Measurements from ENCODE around the gene CEP85L. TPM values are rescaled to one million over a fixed set of nuclear protein-coding genes. Genes with fewer than 3 reads are reported as not detected.

Gene CEP85L
- total and polyA plus RNA-seq, 2 of the 13 experiments (the other 11 are each of a cell fraction or from before 2014, with no cell fraction given) = 0.44 to 1.7 TPM

DNA sequence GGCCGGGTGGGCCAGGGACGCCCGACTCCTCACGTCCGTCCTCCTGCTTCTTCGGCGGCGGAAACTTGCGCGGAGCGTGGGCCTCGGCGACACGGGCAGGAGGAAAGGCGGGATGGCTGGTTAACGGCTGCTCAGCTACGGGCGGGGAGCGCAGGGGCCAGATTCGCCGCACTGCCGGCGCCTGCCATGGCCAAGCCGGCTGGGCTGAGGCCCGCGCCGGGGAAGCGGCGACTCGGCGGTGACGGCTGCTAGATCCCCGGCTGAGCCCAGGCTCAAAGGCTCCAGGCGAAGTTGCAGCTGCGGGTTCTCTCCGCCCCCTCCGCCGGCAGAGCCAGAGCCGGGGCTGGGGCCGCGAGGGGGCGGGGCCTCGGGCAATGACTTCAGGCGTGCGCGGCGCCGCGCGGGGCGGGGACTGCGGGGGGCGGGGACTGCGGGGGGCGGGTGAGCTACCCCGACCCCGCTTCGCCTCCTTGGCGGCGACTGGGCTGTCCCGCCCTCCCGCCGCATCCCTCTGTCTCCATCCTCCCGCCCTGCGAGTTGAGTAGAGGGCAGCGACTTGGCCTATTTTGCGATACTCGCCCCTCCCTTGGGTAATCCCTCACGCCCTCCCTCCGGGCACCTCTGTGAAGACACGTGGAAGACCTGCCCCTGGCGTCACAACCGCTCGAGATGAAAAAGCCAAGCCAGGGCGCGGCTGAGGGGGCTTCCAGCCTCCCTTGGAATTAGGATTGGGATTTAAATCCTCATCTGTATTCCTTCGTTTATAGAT, at the start of gene CEP85L (continued):
- TF ChIP-seq, protein P1, sequence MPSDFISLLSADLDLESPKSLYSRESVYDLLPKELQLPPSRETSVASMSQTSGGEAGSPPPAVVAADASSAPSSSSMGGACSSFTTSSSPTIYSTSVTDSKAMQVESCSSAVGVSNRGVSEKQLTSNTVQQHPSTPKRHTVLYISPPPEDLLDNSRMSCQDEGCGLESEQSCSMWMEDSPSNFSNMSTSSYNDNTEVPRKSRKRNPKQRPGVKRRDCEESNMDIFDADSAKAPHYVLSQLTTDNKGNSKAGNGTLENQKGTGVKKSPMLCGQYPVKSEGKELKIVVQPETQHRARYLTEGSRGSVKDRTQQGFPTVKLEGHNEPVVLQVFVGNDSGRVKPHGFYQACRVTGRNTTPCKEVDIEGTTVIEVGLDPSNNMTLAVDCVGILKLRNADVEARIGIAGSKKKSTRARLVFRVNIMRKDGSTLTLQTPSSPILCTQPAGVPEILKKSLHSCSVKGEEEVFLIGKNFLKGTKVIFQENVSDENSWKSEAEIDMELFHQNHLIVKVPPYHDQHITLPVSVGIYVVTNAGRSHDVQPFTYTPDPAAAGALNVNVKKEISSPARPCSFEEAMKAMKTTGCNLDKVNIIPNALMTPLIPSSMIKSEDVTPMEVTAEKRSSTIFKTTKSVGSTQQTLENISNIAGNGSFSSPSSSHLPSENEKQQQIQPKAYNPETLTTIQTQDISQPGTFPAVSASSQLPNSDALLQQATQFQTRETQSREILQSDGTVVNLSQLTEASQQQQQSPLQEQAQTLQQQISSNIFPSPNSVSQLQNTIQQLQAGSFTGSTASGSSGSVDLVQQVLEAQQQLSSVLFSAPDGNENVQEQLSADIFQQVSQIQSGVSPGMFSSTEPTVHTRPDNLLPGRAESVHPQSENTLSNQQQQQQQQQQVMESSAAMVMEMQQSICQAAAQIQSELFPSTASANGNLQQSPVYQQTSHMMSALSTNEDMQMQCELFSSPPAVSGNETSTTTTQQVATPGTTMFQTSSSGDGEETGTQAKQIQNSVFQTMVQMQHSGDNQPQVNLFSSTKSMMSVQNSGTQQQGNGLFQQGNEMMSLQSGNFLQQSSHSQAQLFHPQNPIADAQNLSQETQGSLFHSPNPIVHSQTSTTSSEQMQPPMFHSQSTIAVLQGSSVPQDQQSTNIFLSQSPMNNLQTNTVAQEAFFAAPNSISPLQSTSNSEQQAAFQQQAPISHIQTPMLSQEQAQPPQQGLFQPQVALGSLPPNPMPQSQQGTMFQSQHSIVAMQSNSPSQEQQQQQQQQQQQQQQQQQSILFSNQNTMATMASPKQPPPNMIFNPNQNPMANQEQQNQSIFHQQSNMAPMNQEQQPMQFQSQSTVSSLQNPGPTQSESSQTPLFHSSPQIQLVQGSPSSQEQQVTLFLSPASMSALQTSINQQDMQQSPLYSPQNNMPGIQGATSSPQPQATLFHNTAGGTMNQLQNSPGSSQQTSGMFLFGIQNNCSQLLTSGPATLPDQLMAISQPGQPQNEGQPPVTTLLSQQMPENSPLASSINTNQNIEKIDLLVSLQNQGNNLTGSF (CRISPR knock-in tag; IDR thresholded peaks at IDR 0.05) = no peak
- TF ChIP-seq, protein P2, sequence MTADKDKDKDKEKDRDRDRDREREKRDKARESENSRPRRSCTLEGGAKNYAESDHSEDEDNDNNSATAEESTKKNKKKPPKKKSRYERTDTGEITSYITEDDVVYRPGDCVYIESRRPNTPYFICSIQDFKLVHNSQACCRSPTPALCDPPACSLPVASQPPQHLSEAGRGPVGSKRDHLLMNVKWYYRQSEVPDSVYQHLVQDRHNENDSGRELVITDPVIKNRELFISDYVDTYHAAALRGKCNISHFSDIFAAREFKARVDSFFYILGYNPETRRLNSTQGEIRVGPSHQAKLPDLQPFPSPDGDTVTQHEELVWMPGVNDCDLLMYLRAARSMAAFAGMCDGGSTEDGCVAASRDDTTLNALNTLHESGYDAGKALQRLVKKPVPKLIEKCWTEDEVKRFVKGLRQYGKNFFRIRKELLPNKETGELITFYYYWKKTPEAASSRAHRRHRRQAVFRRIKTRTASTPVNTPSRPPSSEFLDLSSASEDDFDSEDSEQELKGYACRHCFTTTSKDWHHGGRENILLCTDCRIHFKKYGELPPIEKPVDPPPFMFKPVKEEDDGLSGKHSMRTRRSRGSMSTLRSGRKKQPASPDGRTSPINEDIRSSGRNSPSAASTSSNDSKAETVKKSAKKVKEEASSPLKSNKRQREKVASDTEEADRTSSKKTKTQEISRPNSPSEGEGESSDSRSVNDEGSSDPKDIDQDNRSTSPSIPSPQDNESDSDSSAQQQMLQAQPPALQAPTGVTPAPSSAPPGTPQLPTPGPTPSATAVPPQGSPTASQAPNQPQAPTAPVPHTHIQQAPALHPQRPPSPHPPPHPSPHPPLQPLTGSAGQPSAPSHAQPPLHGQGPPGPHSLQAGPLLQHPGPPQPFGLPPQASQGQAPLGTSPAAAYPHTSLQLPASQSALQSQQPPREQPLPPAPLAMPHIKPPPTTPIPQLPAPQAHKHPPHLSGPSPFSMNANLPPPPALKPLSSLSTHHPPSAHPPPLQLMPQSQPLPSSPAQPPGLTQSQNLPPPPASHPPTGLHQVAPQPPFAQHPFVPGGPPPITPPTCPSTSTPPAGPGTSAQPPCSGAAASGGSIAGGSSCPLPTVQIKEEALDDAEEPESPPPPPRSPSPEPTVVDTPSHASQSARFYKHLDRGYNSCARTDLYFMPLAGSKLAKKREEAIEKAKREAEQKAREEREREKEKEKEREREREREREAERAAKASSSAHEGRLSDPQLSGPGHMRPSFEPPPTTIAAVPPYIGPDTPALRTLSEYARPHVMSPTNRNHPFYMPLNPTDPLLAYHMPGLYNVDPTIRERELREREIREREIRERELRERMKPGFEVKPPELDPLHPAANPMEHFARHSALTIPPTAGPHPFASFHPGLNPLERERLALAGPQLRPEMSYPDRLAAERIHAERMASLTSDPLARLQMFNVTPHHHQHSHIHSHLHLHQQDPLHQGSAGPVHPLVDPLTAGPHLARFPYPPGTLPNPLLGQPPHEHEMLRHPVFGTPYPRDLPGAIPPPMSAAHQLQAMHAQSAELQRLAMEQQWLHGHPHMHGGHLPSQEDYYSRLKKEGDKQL (CRISPR knock-in tag; IDR thresholded peaks at IDR 0.05; ENCODE audit: low read depth) = no peak
- TF ChIP-seq TAF1 (CRISPR knock-in tag; IDR thresholded peaks at IDR 0.05) = peak; percentile 65
- TF ChIP-seq ZBED4 (CRISPR knock-in tag; IDR thresholded peaks at IDR 0.05; ENCODE audit: borderline replicate concordance) = 0 out of 2 replicates have a peak, but pooled peaks have one; percentile 52
- no peak for TF ChIP-seq RFXANK (CRISPR knock-in tag; IDR thresholded peaks at IDR 0.05)
- no peak for TF ChIP-seq ZFP36 (IDR thresholded peaks at IDR 0.05; ENCODE audit: borderline replicate concordance, low read depth, low read length, partially characterized antibody)
- peak; percentile 66 for TF ChIP-seq SP4 (CRISPR knock-in tag; IDR thresholded peaks at IDR 0.05)
- TF ChIP-seq ZFP82 (CRISPR knock-in tag; IDR thresholded peaks at IDR 0.05; ENCODE audit: borderline replicate concordance) = 0 out of 2 replicates have a peak, but pooled peaks have one; percentile 72
- no peak for TF ChIP-seq HMGA1 (CRISPR knock-in tag; conservative IDR thresholded peaks at IDR 0.05)
- TF ChIP-seq ZFYVE20 (CRISPR knock-in tag; IDR thresholded peaks at IDR 0.05; ENCODE audit: borderline replicate concordance, low read depth) = no peak
- TF ChIP-seq ATF7 (IDR thresholded peaks at IDR 0.05) = no peak
- TF ChIP-seq ATF7 (CRISPR knock-in tag; IDR thresholded peaks at IDR 0.05) = no peak
- peak; percentile 57; the same call in 1 of the 2 replicates for TF ChIP-seq CCDC6 (CRISPR knock-in tag; IDR thresholded peaks at IDR 0.05)

All from HepG2 (cell line).